Activated naive CD8-positive, alpha-beta T cell treated with anti-CD3 and anti-CD28 coated beads, Interleukin-2, amount 10 ng/mL, durations not matched to agents 7 days and 5 days (primary cell): Measurements from ENCODE around the gene KRT36. TPM values are rescaled to one million over a fixed set of nuclear protein-coding genes. Genes with fewer than 3 reads are reported as not detected.

Source experiments
- ATAC-seq: fragments of 150-1000 bp; cut with Tn5 transposase; one replicate; pipeline ENCODE4 v1.10.0; 2021; ENCODE audit warnings: low read depth, moderate library complexity
- POLR2A ChIA-PET: fragments of 350-600 bp; sonication (Branson Sonifier 250); formaldehyde crosslinking; loops from one replicate; lab custom pipeline; 2021; ENCODE audit warnings: antibody characterized with exemption; lab: Charles Lee
- DNase-seq: peaks from one replicate; pipeline ENCODE4 v3.0.0; 2021
- H3K27ac Mint-ChIP-seq: one replicate; pipeline ENCODE4 v1.8.0; 2022; ENCODE audit warnings: mild to moderate bottlenecking, mixed read lengths
- H3K27me3 Mint-ChIP-seq: one replicate; pipeline ENCODE4 v1.8.0; 2022; ENCODE audit warnings: mild to moderate bottlenecking, moderate library complexity, mixed read lengths
- H3K36me3 Mint-ChIP-seq: one replicate; pipeline ENCODE4 v1.8.0; 2021; ENCODE audit warnings: mild to moderate bottlenecking, mixed read lengths
- H3K4me1 Mint-ChIP-seq: one replicate; pipeline ENCODE4 v1.8.0; 2021; ENCODE audit warnings: mixed read lengths
- H3K4me3 Mint-ChIP-seq: one replicate; pipeline ENCODE4 v1.8.0; 2022; ENCODE audit warnings: mild to moderate bottlenecking, moderate library complexity, mixed read lengths
- H3K9me3 Mint-ChIP-seq: one replicate; pipeline ENCODE4 v1.8.0; 2021; ENCODE audit warnings: mixed read lengths
- total RNA-seq, 2 experiments: library from RNA; stranded (reverse); gene quantifications; one replicate each; pipeline ENCODE4 v1.2.3, GENCODE V29; 2021

The KRT36 gene
- not detected for total RNA-seq

GRCh38 chr17:41489531-41489930 lies at the start of gene KRT36:
Gene KRT36 (minus strand): TSS chr17:41489910. CDS start chr17:41489864, 46 bp downstream.
- H3K4me3 Mint-ChIP-seq: no peak within 1 kb of the TSS
- peaks cover 5% of the 10 kb centered on the region for H3K4me1 Mint-ChIP-seq
- H3K36me3 Mint-ChIP-seq: no peaks in the 10 kb centered on the region
- POLR2A ChIA-PET: no interaction called here
- H3K27ac Mint-ChIP-seq: no peak within 1 kb of the TSS
- ATAC-seq (no peak), DNase-seq (no peak)
- no peaks in the 10 kb centered on the region for H3K9me3 Mint-ChIP-seq
- peaks cover 4% of the 10 kb centered on the region for H3K27me3 Mint-ChIP-seq

GRCh38 chr17:41539071-41539492 lies 49.4 kb upstream of the KRT36 start:
- Mint-ChIP-seq H3K27ac (no peak overlapping the region), H3K36me3 (no peaks in the 10 kb centered on the region), H3K4me3 (no peak overlapping the region), H3K4me1 (no peaks in the 10 kb centered on the region), H3K27me3 (peaks cover 12% of the 10 kb centered on the region), H3K9me3 (no peaks in the 10 kb centered on the region)
- POLR2A ChIA-PET: interaction anchor here (0.8 kb wide), 1 partner anchor 13 kb away, joined by 4 read pairs; no protein-coding TSS in a partner anchor
- ATAC-seq (no peak), DNase-seq (no peak)

- Mint-ChIP-seq H3K27ac (no peak overlapping the region), H3K9me3 (no peaks in the 10 kb centered on the region), H3K4me3 (no peak overlapping the region), H3K4me1 (no peaks in the 10 kb centered on the region), H3K27me3 (peaks cover 14% of the 10 kb centered on the region), H3K36me3 (no peaks in the 10 kb centered on the region)
- DNase-seq (no peak), ATAC-seq (no peak)
- POLR2A ChIA-PET: interaction anchor here (0.7 kb wide), 1 partner anchor 18 kb away, joined by 3 read pairs; no protein-coding TSS in a partner anchor
Measured at GRCh38 chr17:41538565-41538991, 48.9 kb upstream of the KRT36 start.

- Mint-ChIP-seq H3K36me3 (no peaks in the 10 kb centered on the region), H3K4me1 (no peaks in the 10 kb centered on the region), H3K27ac (no peak overlapping the region), H3K4me3 (no peak overlapping the region), H3K9me3 (no peaks in the 10 kb centered on the region), H3K27me3 (peaks cover 14% of the 10 kb centered on the region)
- DNase-seq: no peak
- ATAC-seq: no peak
- POLR2A ChIA-PET: interaction anchor here (0.7 kb wide), 1 partner anchor 19 kb away, joined by 3 read pairs; no protein-coding TSS in a partner anchor
Measured at GRCh38 chr17:41537990-41538389, 48.3 kb upstream of the KRT36 start.

GRCh38 chr17:41537614-41537954 lies 47.9 kb upstream of the KRT36 start:
- DNase-seq (no peak), ATAC-seq (no peak)
- Mint-ChIP-seq H3K9me3 (no peaks in the 10 kb centered on the region), H3K27me3 (peaks cover 16% of the 10 kb centered on the region), H3K4me3 (no peak overlapping the region), H3K4me1 (no peaks in the 10 kb centered on the region), H3K27ac (no peak overlapping the region), H3K36me3 (no peaks in the 10 kb centered on the region)
- POLR2A ChIA-PET: no interaction called here

GRCh38 chr17:41536741-41537613 lies 47.3 kb upstream of the KRT36 start:
- ATAC-seq: no peak
- H3K9me3 Mint-ChIP-seq: no peaks in the 10 kb centered on the region
- POLR2A ChIA-PET: no interaction called here
- H3K4me1 Mint-ChIP-seq: no peaks in the 10 kb centered on the region
- H3K27me3 Mint-ChIP-seq: peaks cover 21% of the 10 kb centered on the region
- no peak overlapping the region for H3K4me3 Mint-ChIP-seq
- DNase-seq: no peak
- H3K36me3 Mint-ChIP-seq: no peaks in the 10 kb centered on the region
- H3K27ac Mint-ChIP-seq: no peak overlapping the region

- DNase-seq: no peak
- Mint-ChIP-seq H3K4me1 (no peaks in the 10 kb centered on the region), H3K27me3 (peaks cover 28% of the 10 kb centered on the region), H3K9me3 (no peaks in the 10 kb centered on the region), H3K36me3 (no peaks in the 10 kb centered on the region), H3K27ac (no peak overlapping the region), H3K4me3 (no peak overlapping the region)
- no peak for ATAC-seq
- POLR2A ChIA-PET: no interaction called here
Measured at GRCh38 chr17:41535764-41536481, 46.2 kb upstream of the KRT36 start.

- H3K27me3 Mint-ChIP-seq: peaks cover 32% of the 10 kb centered on the region
- no peak overlapping the region for H3K4me3 Mint-ChIP-seq
- no peaks in the 10 kb centered on the region for H3K36me3 Mint-ChIP-seq
- POLR2A ChIA-PET: no interaction called here
- no peaks in the 10 kb centered on the region for H3K4me1 Mint-ChIP-seq
- H3K9me3 Mint-ChIP-seq: no peaks in the 10 kb centered on the region
- H3K27ac Mint-ChIP-seq: no peak overlapping the region
- ATAC-seq: no peak
- no peak for DNase-seq
Measured at GRCh38 chr17:41534899-41535546, 45.3 kb upstream of the KRT36 start.

- Mint-ChIP-seq H3K36me3 (no peaks in the 10 kb centered on the region), H3K4me3 (no peak overlapping the region), H3K9me3 (no peaks in the 10 kb centered on the region), H3K27me3 (peaks cover 45% of the 10 kb centered on the region), H3K27ac (no peak overlapping the region), H3K4me1 (no peaks in the 10 kb centered on the region)
- DNase-seq (no peak), ATAC-seq (no peak)
- POLR2A ChIA-PET: no interaction called here
Measured at GRCh38 chr17:41533613-41534012, 43.9 kb upstream of the KRT36 start.

GRCh38 chr17:41532947-41533570 lies 43.3 kb upstream of the KRT36 start:
- H3K27ac Mint-ChIP-seq: no peak overlapping the region
- POLR2A ChIA-PET: no interaction called here
- H3K9me3 Mint-ChIP-seq: no peaks in the 10 kb centered on the region
- ATAC-seq: no peak
- peaks cover 51% of the 10 kb centered on the region for H3K27me3 Mint-ChIP-seq
- no peaks in the 10 kb centered on the region for H3K36me3 Mint-ChIP-seq
- H3K4me1 Mint-ChIP-seq: peaks cover 2% of the 10 kb centered on the region
- no peak overlapping the region for H3K4me3 Mint-ChIP-seq
- no peak for DNase-seq

GRCh38 chr17:41531993-41532392 lies 42.3 kb upstream of the KRT36 start:
- POLR2A ChIA-PET: no interaction called here
- Mint-ChIP-seq H3K4me1 (peaks cover 2% of the 10 kb centered on the region), H3K27ac (no peak overlapping the region), H3K27me3 (peaks cover 57% of the 10 kb centered on the region), H3K4me3 (no peak overlapping the region), H3K36me3 (no peaks in the 10 kb centered on the region), H3K9me3 (no peaks in the 10 kb centered on the region)
- DNase-seq (no peak), ATAC-seq (no peak)

- Mint-ChIP-seq H3K4me3 (no peak overlapping the region), H3K27ac (no peak overlapping the region), H3K4me1 (peaks cover 2% of the 10 kb centered on the region), H3K36me3 (no peaks in the 10 kb centered on the region), H3K27me3 (peaks cover 69% of the 10 kb centered on the region), H3K9me3 (no peaks in the 10 kb centered on the region)
- DNase-seq: no peak
- ATAC-seq: no peak
- POLR2A ChIA-PET: no interaction called here
Measured at GRCh38 chr17:41530062-41531048, 40.6 kb upstream of the KRT36 start.
